ENCODE data around the gene CTBS. TPM values are rescaled to one million over a fixed set of nuclear protein-coding genes. Genes with fewer than 3 reads are reported as not detected.

CTBS gene
- total and polyA plus RNA-seq, 2 donors, result 7.6 to 12.5 TPM

DNA sequence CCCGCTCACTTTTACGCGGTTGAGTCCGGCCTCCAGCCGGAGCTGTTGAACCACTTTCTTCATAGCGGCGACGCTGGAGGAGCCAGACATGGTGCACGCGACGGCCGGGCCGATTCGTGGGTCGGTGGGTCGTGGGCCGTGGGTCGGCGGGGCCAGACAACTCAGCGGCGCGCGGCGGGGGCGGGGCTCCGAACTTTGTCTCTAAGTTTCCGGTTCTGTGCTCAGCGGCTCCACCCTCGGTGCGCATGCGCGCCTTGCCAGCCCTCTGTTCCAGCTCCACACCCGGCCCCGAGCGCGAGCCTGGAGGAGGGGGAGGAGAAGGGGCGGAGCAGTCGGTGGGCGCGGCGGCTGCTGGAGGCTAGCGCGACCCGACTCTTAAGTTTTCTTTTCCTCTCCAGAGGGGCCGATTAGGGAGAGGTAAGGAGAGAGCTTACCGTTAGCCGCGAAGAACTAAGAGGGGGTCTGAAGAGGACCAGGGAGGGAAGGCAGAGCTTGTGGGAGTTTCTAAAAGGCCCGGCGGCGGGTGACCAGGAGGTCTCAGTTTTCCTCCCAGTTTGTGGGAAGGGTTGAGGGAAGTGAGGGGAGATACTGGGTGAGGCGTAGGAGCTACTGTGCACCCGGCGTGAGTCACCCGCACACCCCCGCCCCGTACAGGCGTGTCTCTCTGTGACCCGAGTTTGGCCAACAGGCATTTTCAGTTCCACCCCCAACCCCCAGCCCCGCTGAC lies 68.1 kb downstream of the CTBS start, which contains the start of the genes GNG5 and SPATA1:
Gene GNG5, minus strand, starts transcription at position 580 of the 727 bp plus-strand sequence. Its CDS starts 490 bp downstream, at position 90.
Gene SPATA1, plus strand, starts transcription at position 385 of the 727 bp plus-strand sequence. CDS start 9,974 bp downstream, outside the sequence.
- WGBS, result under 1% methylated on average over 60 of the region's 60 CpGs
- no peaks in the 10 kb centered on the region for H3K9me3 ChIP-seq (ENCODE audit: control insufficient read depth in 2 of 2, insufficient read depth in 1 of 2, low read length in 1 of 2)
- DNase-seq (ENCODE audit: low read depth in 6 of 9, low spot score in 9 of 9), result peak; percentile 90 to 98 (median 96)
- H3K27me3 ChIP-seq (ENCODE audit: control insufficient read depth in 2 of 2, insufficient read depth in 1 of 2, low read length in 1 of 2), result no peaks in the 10 kb centered on the region
- peaks cover 8 to 14% of the 10 kb centered on the region in 2 donors for H3K4me1 ChIP-seq (ENCODE audit: control insufficient read depth in 2 of 2, insufficient read depth in 2 of 2, low read length in 2 of 2)
- H3K36me3 ChIP-seq (ENCODE audit: control insufficient read depth in 2 of 2, insufficient read depth in 2 of 2, low read length in 1 of 2), result peaks cover 0 to 3% of the 10 kb centered on the region in 2 donors
- peak within 1 kb of the TSS; percentile 82 to 93 for H3K4me3 ChIP-seq (ENCODE audit: low read length in 2 of 2)
- H3K27ac ChIP-seq (ENCODE audit: low read depth in 1 of 2, low read length in 1 of 2), result peak within 1 kb of the TSS; percentile 93 to 96

DNA sequence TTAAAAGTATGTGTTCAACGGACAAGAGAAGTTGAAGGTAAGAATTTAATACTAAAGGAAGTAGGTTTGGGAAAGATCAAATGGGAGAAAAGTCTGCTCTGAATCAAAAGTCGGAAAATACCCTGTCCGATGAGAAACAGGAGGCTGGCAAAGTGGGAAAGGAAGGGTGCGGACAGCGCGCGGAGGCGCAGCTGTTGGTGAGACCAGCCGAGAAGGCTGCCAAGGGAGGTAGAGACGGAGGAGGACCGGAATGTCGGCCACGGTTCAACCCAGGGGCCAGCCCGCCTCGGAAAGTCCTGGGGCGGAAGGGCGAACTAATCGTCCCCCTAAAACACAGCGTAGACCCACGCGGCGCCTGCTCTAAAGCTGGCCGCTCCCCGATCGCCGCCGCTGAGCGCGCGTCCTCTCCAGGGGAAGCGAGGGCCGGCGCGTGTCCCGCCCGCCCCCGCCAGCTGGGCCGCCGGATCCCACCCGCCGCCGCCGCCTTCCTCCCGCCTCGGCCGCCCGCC lies 68.7 kb downstream of the CTBS start:
- Histone ChIP-seq H3K36me3 (ENCODE audit: control insufficient read depth in 2 of 2, insufficient read depth in 2 of 2, low read length in 1 of 2) (peaks cover 0 to 4% of the 10 kb centered on the region in 2 donors), H3K4me3 (ENCODE audit: low read length in 2 of 2) (peak overlapping the region; percentile 82 to 93), H3K9me3 (ENCODE audit: control insufficient read depth in 2 of 2, insufficient read depth in 1 of 2, low read length in 1 of 2) (no peaks in the 10 kb centered on the region), H3K4me1 (ENCODE audit: control insufficient read depth in 2 of 2, insufficient read depth in 2 of 2, low read length in 2 of 2) (peaks cover 8 to 14% of the 10 kb centered on the region in 2 donors), H3K27ac (ENCODE audit: low read depth in 1 of 2, low read length in 1 of 2) (peak overlapping the region; percentile 82 to 96), H3K27me3 (ENCODE audit: control insufficient read depth in 2 of 2, insufficient read depth in 1 of 2, low read length in 1 of 2) (no peaks in the 10 kb centered on the region)
- WGBS, result under 1% methylated on average over 47 of the region's 47 CpGs
- peak in 2 of 9 donors; percentile 21 to 26 for DNase-seq (ENCODE audit: low read depth in 6 of 9, low spot score in 9 of 9)

DNA sequence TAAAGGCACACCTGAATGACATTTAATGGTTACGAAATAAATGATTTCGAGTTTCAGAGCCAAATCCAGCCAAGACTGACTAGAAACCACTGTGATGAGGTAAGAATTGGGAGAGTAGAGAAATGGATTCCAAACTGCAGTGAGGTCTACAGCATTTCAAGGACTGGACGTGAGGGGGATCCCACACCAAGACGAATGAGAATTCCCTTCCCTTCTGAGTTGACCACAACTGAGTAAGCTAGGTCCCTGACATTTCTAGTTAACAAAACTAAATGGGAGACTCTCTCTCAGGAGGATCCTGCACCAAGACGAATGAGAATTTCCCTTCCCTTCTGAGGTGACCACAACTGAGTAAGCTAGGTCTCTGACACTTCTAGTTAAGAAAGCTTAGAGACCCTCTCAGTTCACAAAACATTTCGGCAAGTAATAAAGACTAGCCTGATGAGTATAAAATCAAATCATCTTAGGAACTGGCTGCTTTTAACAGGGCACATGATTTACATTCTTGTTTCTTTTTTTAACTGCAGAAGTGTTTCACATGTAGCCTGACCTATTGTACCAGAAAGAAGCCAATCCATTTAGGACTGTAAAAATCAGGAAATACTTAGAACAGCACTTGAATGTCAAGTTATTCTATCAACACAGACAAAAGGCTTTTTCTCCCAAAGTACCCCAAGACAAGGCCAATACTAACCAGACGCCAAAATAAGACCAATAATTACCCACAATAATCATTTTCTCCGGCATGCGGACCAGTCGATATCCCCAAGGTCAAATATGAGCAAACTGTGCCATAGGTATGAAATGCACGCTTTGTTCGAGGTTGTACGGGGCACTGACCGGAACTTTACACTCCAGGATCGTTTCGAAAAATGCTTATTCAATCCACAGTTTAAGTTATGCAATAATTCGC lies 69.4 kb downstream of the CTBS start:
- DNase-seq (ENCODE audit: low read depth in 6 of 9, low spot score in 9 of 9), result peak in 2 of 9 donors; percentile 18 to 36
- Histone ChIP-seq H3K27me3 (ENCODE audit: control insufficient read depth in 2 of 2, insufficient read depth in 1 of 2, low read length in 1 of 2) (no peaks in the 10 kb centered on the region), H3K9me3 (ENCODE audit: control insufficient read depth in 2 of 2, insufficient read depth in 1 of 2, low read length in 1 of 2) (no peaks in the 10 kb centered on the region), H3K4me3 (ENCODE audit: low read length in 2 of 2) (peak overlapping the region; percentile 82 to 93), H3K27ac (ENCODE audit: low read depth in 1 of 2, low read length in 1 of 2) (peak overlapping the region; percentile 82 to 96), H3K36me3 (ENCODE audit: control insufficient read depth in 2 of 2, insufficient read depth in 2 of 2, low read length in 1 of 2) (peaks cover 1 to 9% of the 10 kb centered on the region in 2 donors), H3K4me1 (ENCODE audit: control insufficient read depth in 2 of 2, insufficient read depth in 2 of 2, low read length in 2 of 2) (peaks cover 8 to 14% of the 10 kb centered on the region in 2 donors)
- WGBS, result 13% methylated on average over 17 of the region's 17 CpGs

DNA sequence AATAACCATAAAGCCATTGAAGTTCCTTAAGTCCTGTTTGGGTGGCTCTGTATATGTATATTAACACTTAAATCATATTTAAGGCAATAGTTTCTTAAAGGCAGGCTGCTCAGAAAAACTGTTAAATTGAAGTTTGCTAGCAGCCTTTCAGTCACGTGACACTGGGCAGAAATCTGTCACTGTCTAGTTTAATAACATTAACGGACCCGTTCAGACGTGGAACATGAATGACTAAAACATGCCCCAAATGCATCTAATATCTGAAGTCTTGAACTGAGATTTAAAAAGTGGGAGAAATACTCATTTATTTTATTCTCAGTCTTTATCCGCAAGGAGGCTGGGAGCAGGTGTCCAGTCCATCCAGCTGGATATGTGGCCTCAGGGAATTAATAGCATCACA lies 71.3 kb downstream of the CTBS start:
- Histone ChIP-seq H3K27ac (ENCODE audit: low read depth in 1 of 2, low read length in 1 of 2) (no peak overlapping the region), H3K4me3 (ENCODE audit: low read length in 2 of 2) (no peak overlapping the region), H3K4me1 (ENCODE audit: control insufficient read depth in 2 of 2, insufficient read depth in 2 of 2, low read length in 2 of 2) (peaks cover 8 to 14% of the 10 kb centered on the region in 2 donors), H3K36me3 (ENCODE audit: control insufficient read depth in 2 of 2, insufficient read depth in 2 of 2, low read length in 1 of 2) (peaks cover 5 to 18% of the 10 kb centered on the region in 2 donors), H3K27me3 (ENCODE audit: control insufficient read depth in 2 of 2, insufficient read depth in 1 of 2, low read length in 1 of 2) (no peaks in the 10 kb centered on the region), H3K9me3 (ENCODE audit: control insufficient read depth in 2 of 2, insufficient read depth in 1 of 2, low read length in 1 of 2) (no peaks in the 10 kb centered on the region)
- 97% methylated on average over 5 of the region's 5 CpGs for WGBS
- no peak for DNase-seq (ENCODE audit: low read depth in 6 of 9, low spot score in 9 of 9)

Other genes starting within 250 kb of the CTBS start
- not detected for gene DNASE2B, start 176.0 kb downstream of the CTBS start, total RNA-seq
- gene DNASE2B, start 176.0 kb downstream of the CTBS start, polyA plus RNA-seq, result 0.21 TPM
- 64.7 TPM for gene RPF1, start 95.2 kb downstream of the CTBS start, total RNA-seq
- gene RPF1, start 95.2 kb downstream of the CTBS start, polyA plus RNA-seq, result 54.4 TPM
- 5.1 TPM for gene SPATA1, start 68.1 kb downstream of the CTBS start, total RNA-seq
- 3.7 TPM for gene SPATA1, start 68.1 kb downstream of the CTBS start, polyA plus RNA-seq
- 42.4 TPM for gene GNG5, start 67.9 kb downstream of the CTBS start, total RNA-seq
- 181 TPM for gene GNG5, start 67.9 kb downstream of the CTBS start, polyA plus RNA-seq
- 23.7 TPM for gene SSX2IP, start 116.0 kb upstream of the CTBS start, total RNA-seq
- gene SSX2IP, start 116.0 kb upstream of the CTBS start, polyA plus RNA-seq, result 15.4 TPM

Measured in thymus (tissue), 11 donors.